SU-DHL-6 (cell line): ENCODE results near the gene TCF4.

Source experiments
- CTCF ChIP-seq: fragments of 200-600 bp; sonication (generic); IDR thresholded peaks from one replicate; pipeline ENCODE4 v1.5.1; 2017; ENCODE audit warnings: antibody characterized with exemption, mild to moderate bottlenecking, low read length, moderate library complexity; ENCODE audit not compliant: insufficient read depth, poor library complexity, severe bottlenecking
- EZH2phosphoT487 ChIP-seq: fragments of 200-600 bp; sonication (generic), shearing (Covaris generic); conservative IDR thresholded peaks from 2 replicates; pipeline ENCODE4 v1.6.1; 2018; ENCODE audit warnings: mild to moderate bottlenecking, antibody characterized with exemption, low read length, moderate library complexity, mixed read lengths

- TF ChIP-seq CTCF (no peak), EZH2phosphoT487 (no peak)
Observed at GRCh38 chr18:55458456-55459203, 129.4 kb downstream of the TCF4 start.
